Mesendoderm (in vitro differentiated cells): ENCODE data around the gene NXN.

Source experiments
- DNase-seq: peaks from one replicate; pipeline ENCODE4 v3.0.0; 2013
- H2AK5ac ChIP-seq: 2 replicates; pipeline ENCODE4 v1.6.1; 2013; ENCODE audit warnings: low read length, inconsistent platforms
- H2BK120ac ChIP-seq: 2 replicates; pipeline ENCODE4 v1.6.1; 2013; ENCODE audit warnings: low read depth, mild to moderate bottlenecking, low read length, moderate library complexity, mixed read lengths
- H2BK15ac ChIP-seq: replicated peaks from 2 replicates; pipeline ENCODE4 v1.6.1; 2013; ENCODE audit warnings: low read depth, mild to moderate bottlenecking, moderate library complexity
- H2BK5ac ChIP-seq: 2 replicates; pipeline ENCODE4 v1.6.1; 2013; ENCODE audit warnings: low read length, inconsistent platforms
- H3K18ac ChIP-seq: 2 replicates; pipeline ENCODE4 v1.6.1; 2013; ENCODE audit warnings: mild to moderate bottlenecking, low read length, mixed read lengths
- H3K23ac ChIP-seq: one replicate; pipeline ENCODE4 v1.6.1; 2013; ENCODE audit warnings: low read length
- H3K27ac ChIP-seq: 2 replicates; pipeline ENCODE4 v1.5.1; 2013; ENCODE audit warnings: low read depth, mild to moderate bottlenecking, inconsistent platforms, low read length, moderate library complexity
- H3K27me3 ChIP-seq: 2 replicates; pipeline ENCODE4 v1.6.1; 2013; ENCODE audit warnings: low read length, control low read depth, mild to moderate bottlenecking, inconsistent platforms; ENCODE audit not compliant: insufficient read depth, poor library complexity
- H3K36me3 ChIP-seq: 2 replicates; pipeline ENCODE4 v1.6.1; 2013; ENCODE audit warnings: low read length, inconsistent platforms; ENCODE audit not compliant: control insufficient read depth, insufficient read depth
- H3K4ac ChIP-seq: one replicate; pipeline ENCODE4 v1.6.1; 2013; ENCODE audit warnings: low read depth, mild to moderate bottlenecking, low read length, moderate library complexity
- H3K4me1 ChIP-seq: 2 replicates; pipeline ENCODE4 v1.6.1; 2013; ENCODE audit warnings: low read depth, low read length, inconsistent platforms; ENCODE audit not compliant: control insufficient read depth
- H3K4me2 ChIP-seq: 2 replicates; pipeline ENCODE4 v1.6.1; 2013; ENCODE audit warnings: low read length
- H3K4me3 ChIP-seq: 2 replicates; pipeline ENCODE4 v1.5.1; 2013; ENCODE audit warnings: mild to moderate bottlenecking, low read length
- H3K56ac ChIP-seq: one replicate; pipeline ENCODE4 v1.6.1; 2013; ENCODE audit warnings: low read length
- H3K79me1 ChIP-seq: 2 replicates; pipeline ENCODE4 v1.6.1; 2013; ENCODE audit warnings: low read length, inconsistent platforms
- H3K79me2 ChIP-seq: 2 replicates; pipeline ENCODE4 v1.6.1; 2013; ENCODE audit warnings: mild to moderate bottlenecking, low read length; ENCODE audit not compliant: control insufficient read depth, insufficient read depth
- H3K9ac ChIP-seq: 2 replicates; pipeline ENCODE4 v1.6.1; 2013; ENCODE audit warnings: low read length, inconsistent platforms
- H4K5ac ChIP-seq: one replicate; pipeline ENCODE4 v1.6.1; 2013; ENCODE audit warnings: low read length
- H4K8ac ChIP-seq: one replicate; pipeline ENCODE4 v1.6.1; 2013; ENCODE audit warnings: low read depth, mild to moderate bottlenecking, control low read depth, low read length, moderate library complexity
- WGBS: extraction: QIAGEN DNeasy Blood & Tissue Kit; methylation state at CpG from one replicate; pipeline ENCODE4 v1.1.7; 2013; ENCODE audit warnings: low lambda C conversion rate, missing lambda C conversion rate; ENCODE audit not compliant: insufficient coverage; ENCODE audit errors: extremely low coverage; 5-methylcytosine and 5-hydroxymethylcytosine counted together

The NXN gene

DNA sequence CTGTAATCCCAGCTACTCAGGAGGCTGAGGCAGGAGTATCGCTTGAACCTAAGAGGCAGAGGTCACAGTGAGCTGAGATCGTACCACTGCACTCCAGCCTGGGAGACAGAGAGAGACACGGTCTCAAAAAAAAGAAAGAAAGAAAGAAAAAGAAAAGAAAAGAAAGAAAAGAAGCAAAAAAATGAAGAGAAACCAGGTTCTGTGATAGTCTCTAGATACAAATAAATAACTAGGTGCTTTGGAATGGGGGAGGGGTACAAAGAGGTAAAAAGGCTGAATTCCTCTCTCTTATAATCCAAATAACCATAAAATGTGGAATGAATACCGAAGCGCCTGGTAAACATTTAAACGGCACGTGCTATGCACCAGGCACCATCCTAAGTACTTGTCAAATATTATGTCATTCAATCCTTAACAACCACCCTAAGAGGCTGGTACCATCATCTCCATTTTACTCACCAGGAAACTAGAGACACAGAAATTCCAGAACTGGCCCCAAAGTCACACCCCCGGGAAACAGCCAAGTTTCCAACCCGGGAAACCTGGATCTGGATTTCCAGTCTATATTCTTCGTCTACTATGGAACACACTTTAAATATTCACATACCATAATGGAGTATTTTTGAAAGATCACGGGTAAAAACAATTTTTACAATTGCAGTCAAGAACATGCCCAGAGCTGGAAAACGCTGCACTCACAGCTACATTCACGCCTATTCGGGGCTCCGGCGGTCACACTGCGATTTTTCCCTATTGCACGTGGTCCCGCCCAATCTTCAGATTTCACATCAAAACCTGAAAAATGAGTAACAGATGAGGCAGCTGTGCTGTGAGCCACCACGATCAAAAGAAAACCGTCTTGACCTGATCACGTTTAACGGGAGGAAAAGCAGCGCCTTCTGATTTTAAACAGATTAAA, 10.5 kb downstream of the NXN start:
- Histone ChIP-seq H3K23ac (no peak overlapping the region), H3K4me3 (no peak overlapping the region), H2BK5ac (no peak overlapping the region), H4K5ac (no peak overlapping the region), H3K79me1 (peaks cover under 1% of the 10 kb centered on the region), H2BK120ac (no peak overlapping the region), H3K4me1 (peaks cover 24% of the 10 kb centered on the region), H3K79me2 (peaks cover 94% of the 10 kb centered on the region), H3K27me3 (no peaks in the 10 kb centered on the region), H2AK5ac (no peak overlapping the region), H3K56ac (no peak overlapping the region), H3K4me2 (no peak overlapping the region), H2BK15ac (no peak overlapping the region), H4K8ac (no peak overlapping the region), H3K9ac (peak overlapping the region; percentile 41), H3K36me3 (no peaks in the 10 kb centered on the region), H3K27ac (no peak overlapping the region), H3K18ac (peak overlapping the region; percentile 22), H3K4ac (no peak overlapping the region)
- DNase-seq = no peak
- no CpG with 5 or more reads among the region's 24 CpGs for WGBS

DNA sequence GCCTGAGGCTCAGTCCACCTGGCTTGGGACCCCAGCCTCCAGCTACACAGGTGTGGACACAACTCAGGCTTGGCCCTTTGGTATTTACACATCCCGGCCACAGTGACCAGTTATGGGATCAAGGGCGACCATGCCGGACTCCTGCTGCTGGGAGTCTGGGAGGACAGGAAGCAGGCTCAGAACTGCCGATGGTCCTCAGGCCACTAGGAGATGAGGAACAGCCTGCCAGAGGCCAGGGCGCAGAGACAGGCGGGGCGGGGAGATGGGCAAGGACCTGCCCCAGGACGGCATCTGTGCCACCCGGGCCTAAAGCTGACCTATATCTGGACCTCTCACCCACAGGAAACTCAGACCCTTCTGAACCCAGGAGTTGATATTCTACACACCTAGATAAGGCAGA, 12.5 kb downstream of the NXN start:
- peaks cover 28% of the 10 kb centered on the region for H3K4me1 ChIP-seq
- DNase-seq = no peak
- no peak overlapping the region for H3K23ac ChIP-seq
- no peak overlapping the region for H2BK15ac ChIP-seq
- H3K18ac ChIP-seq = peak overlapping the region; percentile 44
- no peak overlapping the region for H2AK5ac ChIP-seq
- H2BK5ac ChIP-seq = no peak overlapping the region
- no peaks in the 10 kb centered on the region for H3K36me3 ChIP-seq
- peak overlapping the region; percentile 9 for H3K27ac ChIP-seq
- no peak overlapping the region for H3K4me2 ChIP-seq
- no peak overlapping the region for H3K4me3 ChIP-seq
- no CpG with 5 or more reads among the region's 9 CpGs for WGBS
- peaks cover 91% of the 10 kb centered on the region for H3K79me2 ChIP-seq
- no peak overlapping the region for H2BK120ac ChIP-seq
- no peak overlapping the region for H4K8ac ChIP-seq
- no peaks in the 10 kb centered on the region for H3K27me3 ChIP-seq
- H3K4ac ChIP-seq = no peak overlapping the region
- no peak overlapping the region for H3K56ac ChIP-seq
- no peak overlapping the region for H4K5ac ChIP-seq
- H3K79me1 ChIP-seq = peaks cover 2% of the 10 kb centered on the region
- H3K9ac ChIP-seq = no peak overlapping the region

DNA sequence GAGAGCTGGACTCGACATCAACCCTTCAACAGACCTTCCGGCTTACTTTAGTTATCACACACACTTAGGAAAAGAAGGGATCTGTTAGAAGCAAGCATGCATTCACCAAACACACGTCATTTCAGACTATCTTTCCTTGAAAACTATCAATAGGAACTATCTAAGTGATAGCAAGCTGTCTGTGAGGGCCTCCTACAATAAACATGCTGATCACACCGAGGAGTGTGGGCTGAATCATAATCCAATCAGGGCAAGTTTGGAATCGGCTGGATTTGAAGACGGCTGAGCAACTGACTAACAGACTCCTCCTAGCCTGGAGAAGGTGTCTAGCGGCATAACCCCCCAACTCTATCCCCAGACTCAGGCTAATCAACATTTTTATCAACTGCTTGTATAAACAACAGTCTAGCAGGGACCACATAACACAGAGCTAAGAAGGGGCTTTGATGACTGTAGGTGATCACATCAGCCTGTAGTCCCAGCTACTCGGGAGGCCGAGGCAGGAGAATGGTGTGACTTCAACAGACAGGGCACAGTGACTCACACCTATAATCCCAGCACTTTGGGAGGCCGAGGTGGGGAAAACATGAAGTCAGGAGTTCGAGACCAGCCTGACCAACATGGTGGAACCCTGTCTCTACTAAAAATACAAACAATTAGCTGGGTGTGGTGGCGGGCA, 14.1 kb downstream of the NXN start:
- no peak overlapping the region for H2BK15ac ChIP-seq
- peaks cover 2% of the 10 kb centered on the region for H3K79me1 ChIP-seq
- peak overlapping the region; percentile 72 for H3K4ac ChIP-seq
- peak overlapping the region; percentile 92 for H3K27ac ChIP-seq
- H3K4me2 ChIP-seq = peak overlapping the region; percentile 10
- H3K27me3 ChIP-seq = no peaks in the 10 kb centered on the region
- H2BK120ac ChIP-seq = no peak overlapping the region
- peak overlapping the region; percentile 97 for H2BK5ac ChIP-seq
- H2AK5ac ChIP-seq = no peak overlapping the region
- H4K5ac ChIP-seq = peak overlapping the region; percentile 72
- no peak overlapping the region for H3K4me3 ChIP-seq
- no CpG with 5 or more reads among the region's 12 CpGs for WGBS
- no peak overlapping the region for H3K23ac ChIP-seq
- H3K56ac ChIP-seq = peak overlapping the region; percentile 91
- H3K9ac ChIP-seq = peak overlapping the region; percentile 72
- peak; percentile 99 for DNase-seq
- H3K79me2 ChIP-seq = peaks cover 89% of the 10 kb centered on the region
- H4K8ac ChIP-seq = no peak overlapping the region
- H3K4me1 ChIP-seq = peaks cover 28% of the 10 kb centered on the region
- no peaks in the 10 kb centered on the region for H3K36me3 ChIP-seq
- H3K18ac ChIP-seq = peak overlapping the region; percentile 13

DNA sequence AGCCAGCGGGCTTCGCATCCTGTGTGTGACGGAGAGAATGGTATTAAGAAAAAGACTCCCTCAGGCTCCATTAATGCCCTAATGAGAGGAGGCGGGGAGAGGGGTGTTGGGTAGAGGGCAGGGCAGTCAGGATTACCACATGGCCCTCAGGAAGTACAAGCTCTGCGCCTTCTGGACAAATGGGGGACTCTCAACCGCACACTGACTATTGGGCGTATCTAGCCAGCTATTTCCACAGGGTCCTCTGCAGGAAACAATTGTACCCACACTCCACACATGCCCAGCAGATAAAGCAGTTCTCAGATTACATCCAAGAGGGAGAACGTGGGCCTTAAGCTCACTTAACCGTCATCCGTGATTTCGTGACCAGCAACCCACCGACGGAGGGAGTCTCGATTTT, 14.7 kb downstream of the NXN start:
- H3K4me2 ChIP-seq = peak overlapping the region; percentile 10
- H3K4me3 ChIP-seq = no peak overlapping the region
- H2AK5ac ChIP-seq = peak overlapping the region; percentile 35
- H2BK120ac ChIP-seq = peak overlapping the region; percentile 30
- peaks cover 2% of the 10 kb centered on the region for H3K79me1 ChIP-seq
- peak overlapping the region; percentile 13 for H3K18ac ChIP-seq
- H3K4ac ChIP-seq = peak overlapping the region; percentile 72
- H4K5ac ChIP-seq = peak overlapping the region; percentile 72
- H2BK5ac ChIP-seq = peak overlapping the region; percentile 97
- H3K23ac ChIP-seq = peak overlapping the region; percentile 90
- H3K27ac ChIP-seq = peak overlapping the region; percentile 92
- H3K9ac ChIP-seq = peak overlapping the region; percentile 72
- H4K8ac ChIP-seq = no peak overlapping the region
- H3K36me3 ChIP-seq = no peaks in the 10 kb centered on the region
- H3K27me3 ChIP-seq = no peaks in the 10 kb centered on the region
- H3K56ac ChIP-seq = peak overlapping the region; percentile 91
- no peak overlapping the region for H2BK15ac ChIP-seq
- peaks cover 24% of the 10 kb centered on the region for H3K4me1 ChIP-seq
- no CpG with 5 or more reads among the region's 14 CpGs for WGBS
- peaks cover 88% of the 10 kb centered on the region for H3K79me2 ChIP-seq
- no peak for DNase-seq

DNA sequence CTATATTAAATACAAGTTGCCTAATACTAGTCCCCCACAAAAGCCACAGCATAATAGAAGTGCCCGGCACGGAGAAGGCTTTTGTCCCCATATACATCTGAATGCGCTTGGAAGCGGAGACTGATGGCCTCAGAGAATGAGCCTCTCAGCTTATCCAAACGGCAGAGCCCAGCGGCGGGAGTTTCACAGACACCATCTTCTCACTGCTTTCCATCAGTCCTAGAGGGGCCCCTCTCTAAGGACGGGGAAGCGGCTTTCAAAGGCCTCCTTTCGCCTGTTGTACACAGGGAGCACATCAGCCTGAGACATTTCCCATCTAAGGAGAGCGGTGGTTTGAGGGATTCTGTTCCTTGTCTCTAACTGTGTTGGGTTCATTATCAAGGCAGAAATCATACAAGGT, 16.9 kb downstream of the NXN start:
- no CpG with 5 or more reads among the region's 11 CpGs for WGBS
- peak overlapping the region; percentile 64 for H2BK120ac ChIP-seq
- H3K36me3 ChIP-seq = no peaks in the 10 kb centered on the region
- H3K79me1 ChIP-seq = peaks cover 9% of the 10 kb centered on the region
- no peak overlapping the region for H2BK15ac ChIP-seq
- H4K5ac ChIP-seq = no peak overlapping the region
- H3K4me1 ChIP-seq = peaks cover 17% of the 10 kb centered on the region
- no peak overlapping the region for H4K8ac ChIP-seq
- peak overlapping the region; percentile 11 for H3K23ac ChIP-seq
- peak overlapping the region; percentile 11 for H3K27ac ChIP-seq
- no peak overlapping the region for H3K4me2 ChIP-seq
- H3K79me2 ChIP-seq = peaks cover 82% of the 10 kb centered on the region
- DNase-seq = no peak
- peak overlapping the region; percentile 10 for H3K9ac ChIP-seq
- peak overlapping the region; percentile 49 for H3K56ac ChIP-seq
- H3K4ac ChIP-seq = peak overlapping the region; percentile 41
- H2AK5ac ChIP-seq = no peak overlapping the region
- no peak overlapping the region for H3K4me3 ChIP-seq
- no peaks in the 10 kb centered on the region for H3K27me3 ChIP-seq
- H3K18ac ChIP-seq = peak overlapping the region; percentile 68
- H2BK5ac ChIP-seq = no peak overlapping the region
